OCI-LY1 (cell line): ENCODE measurements around the gene TMEM140.
A peak's percentile ranks its signal among the peaks of the same experiment; 100 is the strongest.

Experiments used
- H2AFZ ChIP-seq: fragments of 200-600 bp; sonication (generic), shearing (Covaris generic); 2 replicates; pipeline ENCODE4 v1.6.0; 2014; ENCODE audit warnings: antibody characterized with exemption, mild to moderate bottlenecking, low read length
- H3F3A ChIP-seq: fragments of 200-600 bp; sonication (generic), shearing (Covaris generic); 2 replicates; pipeline ENCODE4 v1.6.0; 2014; ENCODE audit warnings: mild to moderate bottlenecking, antibody characterized with exemption, low read length, moderate library complexity; ENCODE audit not compliant: insufficient read depth
- H3K27ac ChIP-seq: fragments of 200-600 bp; sonication (generic); 2 replicates; pipeline ENCODE4 v1.5.1; 2014; ENCODE audit warnings: low read length, mixed run types, mild to moderate bottlenecking, low read depth; ENCODE audit not compliant: poor library complexity, severe bottlenecking
- H3K27me3 ChIP-seq: fragments of 200-600 bp; sonication (generic); 2 replicates; pipeline ENCODE4 v1.6.0; 2014; ENCODE audit warnings: antibody characterized with exemption, mild to moderate bottlenecking, low read length, moderate library complexity; ENCODE audit not compliant: insufficient read depth
- H3K36me3 ChIP-seq: fragments of 200-600 bp; sonication (generic); 2 replicates; pipeline ENCODE4 v1.6.1; 2014; ENCODE audit warnings: mild to moderate bottlenecking, antibody characterized with exemption, low read length, moderate library complexity, mixed read lengths; ENCODE audit not compliant: insufficient read depth
- H3K4me1 ChIP-seq: fragments of 200-600 bp; sonication (generic); 2 replicates; pipeline ENCODE4 v1.5.1; 2014; ENCODE audit warnings: mild to moderate bottlenecking, low read length, moderate library complexity; ENCODE audit not compliant: insufficient read depth, severe bottlenecking
- H3K4me2 ChIP-seq: fragments of 200-600 bp; sonication (generic), shearing (Covaris generic); 2 replicates; pipeline ENCODE4 v1.6.1; 2014; ENCODE audit warnings: low read length
- H3K4me3 ChIP-seq: fragments of 200-600 bp; sonication (generic); 2 replicates; pipeline ENCODE4 v1.5.1; 2014; ENCODE audit warnings: low read length, low read depth, mild to moderate bottlenecking, mixed read lengths; ENCODE audit not compliant: poor library complexity, severe bottlenecking
- H3K79me2 ChIP-seq: fragments of 200-600 bp; shearing (Covaris generic); 2 replicates; pipeline ENCODE4 v1.6.1; 2016; ENCODE audit warnings: mixed run types, low read length, mixed read lengths; ENCODE audit not compliant: insufficient read depth
- H3K9ac ChIP-seq: fragments of 200-600 bp; sonication (generic), shearing (Covaris generic); 2 replicates; pipeline ENCODE4 v1.6.1; 2014; ENCODE audit warnings: mild to moderate bottlenecking, low read length, mixed read lengths
- H3K9me2 ChIP-seq: fragments of 200-600 bp; sonication (generic), shearing (Covaris generic); 2 replicates; pipeline ENCODE4 v1.6.1; 2014; ENCODE audit warnings: low read depth, mild to moderate bottlenecking, low read length, mixed read lengths
- H3K9me3 ChIP-seq: fragments of 200-600 bp; shearing (Covaris generic); 2 replicates; pipeline ENCODE4 v1.6.1; 2014; ENCODE audit warnings: low read length, mixed read lengths
- H4K20me1 ChIP-seq: fragments of 200-600 bp; sonication (generic), shearing (Covaris generic); 2 replicates; pipeline ENCODE4 v1.6.0; 2016; ENCODE audit warnings: mild to moderate bottlenecking, low read length; ENCODE audit not compliant: insufficient read depth
- CTCF ChIP-seq: fragments of 200-600 bp; sonication (generic), shearing (Covaris generic); IDR thresholded peaks from 2 replicates; pipeline ENCODE4 v1.5.1; 2017; ENCODE audit warnings: mild to moderate bottlenecking, antibody characterized with exemption, low read length, moderate library complexity, mixed read lengths
- EZH2 ChIP-seq: fragments of 200-600 bp; sonication (generic), shearing (Covaris generic); IDR thresholded peaks from 2 replicates; pipeline ENCODE4 v1.8.0; 2017; ENCODE audit warnings: borderline replicate concordance, mixed run types, mild to moderate bottlenecking, antibody characterized with exemption, low read length, moderate library complexity, mixed read lengths

The TMEM140 gene

DNA sequence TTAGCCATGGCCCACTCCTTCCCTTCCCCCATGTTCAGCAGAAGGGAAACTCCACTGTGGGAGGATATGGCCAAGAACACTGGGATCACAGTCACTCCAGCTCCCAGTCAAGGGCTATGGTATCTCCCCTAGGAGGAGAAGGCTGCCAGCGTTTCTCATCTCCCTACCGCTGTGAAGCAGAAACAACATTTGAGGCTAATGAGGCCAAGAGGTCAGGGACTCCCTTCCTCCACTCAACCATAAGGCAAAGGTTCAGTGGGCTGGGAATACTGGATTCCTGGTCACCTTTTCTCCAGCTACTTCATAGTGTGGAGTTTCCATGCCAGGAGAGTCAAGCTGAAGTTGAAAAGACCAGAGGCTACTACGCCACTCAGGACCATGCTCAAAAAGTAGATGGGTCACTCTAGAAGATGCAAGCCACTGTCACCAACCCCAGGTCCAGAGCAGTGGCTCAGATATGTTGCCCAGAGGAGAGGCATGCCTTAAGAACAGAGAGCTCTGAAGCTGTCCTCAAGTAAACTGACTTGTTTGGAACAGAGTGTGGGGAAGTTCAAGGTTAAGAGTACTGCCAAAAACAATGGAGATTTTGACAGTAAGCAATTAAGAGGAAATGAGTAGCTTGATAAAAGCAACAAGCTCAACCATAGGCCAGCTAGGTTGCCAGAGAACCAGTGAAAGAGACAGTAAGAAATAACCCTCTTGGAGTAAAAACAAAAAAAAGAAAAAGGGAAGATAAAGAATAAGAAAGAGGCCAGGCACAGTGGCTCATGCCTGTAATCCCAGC, 3.8 kb upstream of the TMEM140 start:
- Histone ChIP-seq H3K9me2 (no peaks in the 10 kb centered on the region), H3K4me2 (no peak overlapping the region), H3K9ac (no peak overlapping the region), H3F3A (no peaks in the 10 kb centered on the region), H3K4me1 (peaks cover 34% of the 10 kb centered on the region), H2AFZ (no peak overlapping the region), H4K20me1 (no peaks in the 10 kb centered on the region), H3K27ac (no peak overlapping the region), H3K36me3 (no peaks in the 10 kb centered on the region), H3K4me3 (no peak overlapping the region), H3K79me2 (no peaks in the 10 kb centered on the region; the same call in 1 of the 2 replicates), H3K27me3 (no peaks in the 10 kb centered on the region), H3K9me3 (no peaks in the 10 kb centered on the region)
- TF ChIP-seq EZH2 = no peak
- TF ChIP-seq CTCF = no peak

DNA sequence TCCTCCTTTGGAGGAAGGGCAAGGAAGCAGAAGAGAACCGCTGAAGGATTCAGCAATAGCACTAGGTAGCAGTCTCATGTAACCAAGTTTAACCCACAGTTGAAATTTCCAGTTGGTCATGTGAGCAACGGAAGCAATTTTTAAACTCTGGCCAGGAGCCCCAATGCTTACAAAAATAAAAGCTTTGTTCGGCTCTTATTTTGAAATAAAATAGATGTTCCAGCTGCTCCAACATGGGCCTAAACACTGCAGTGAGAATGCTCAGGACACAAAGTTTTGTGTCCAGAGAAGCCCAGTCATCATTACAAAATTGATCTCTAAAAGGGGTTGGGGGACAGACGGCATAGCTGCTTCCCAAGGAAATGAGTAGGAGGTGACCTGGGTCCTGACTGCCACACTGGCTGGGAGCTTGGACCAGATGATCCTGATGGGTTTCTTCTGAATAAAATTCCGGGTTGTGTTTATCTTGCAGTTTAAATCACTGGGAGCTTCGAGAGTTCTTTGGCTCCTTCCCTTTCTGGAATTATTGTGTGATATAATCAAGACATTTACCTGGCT, 452 bp upstream of the TMEM140 start:
- peaks cover 56% of the 10 kb centered on the region for H3K4me1 ChIP-seq
- H3K4me3 ChIP-seq = peak overlapping the region; percentile 65
- no peaks in the 10 kb centered on the region for H3K9me2 ChIP-seq
- no peaks in the 10 kb centered on the region; the same call in 1 of the 2 replicates for H3K79me2 ChIP-seq
- no peaks in the 10 kb centered on the region for H4K20me1 ChIP-seq
- no peaks in the 10 kb centered on the region for H3K27me3 ChIP-seq
- peak overlapping the region; percentile 87 for H3K27ac ChIP-seq
- TF ChIP-seq EZH2 (no peak), CTCF (no peak)
- no peaks in the 10 kb centered on the region for H3F3A ChIP-seq
- H3K9ac ChIP-seq = peak overlapping the region; percentile 68
- H2AFZ ChIP-seq = peak overlapping the region; percentile 33
- H3K9me3 ChIP-seq = no peaks in the 10 kb centered on the region
- H3K36me3 ChIP-seq = no peaks in the 10 kb centered on the region
- H3K4me2 ChIP-seq = peak overlapping the region; percentile 92

DNA sequence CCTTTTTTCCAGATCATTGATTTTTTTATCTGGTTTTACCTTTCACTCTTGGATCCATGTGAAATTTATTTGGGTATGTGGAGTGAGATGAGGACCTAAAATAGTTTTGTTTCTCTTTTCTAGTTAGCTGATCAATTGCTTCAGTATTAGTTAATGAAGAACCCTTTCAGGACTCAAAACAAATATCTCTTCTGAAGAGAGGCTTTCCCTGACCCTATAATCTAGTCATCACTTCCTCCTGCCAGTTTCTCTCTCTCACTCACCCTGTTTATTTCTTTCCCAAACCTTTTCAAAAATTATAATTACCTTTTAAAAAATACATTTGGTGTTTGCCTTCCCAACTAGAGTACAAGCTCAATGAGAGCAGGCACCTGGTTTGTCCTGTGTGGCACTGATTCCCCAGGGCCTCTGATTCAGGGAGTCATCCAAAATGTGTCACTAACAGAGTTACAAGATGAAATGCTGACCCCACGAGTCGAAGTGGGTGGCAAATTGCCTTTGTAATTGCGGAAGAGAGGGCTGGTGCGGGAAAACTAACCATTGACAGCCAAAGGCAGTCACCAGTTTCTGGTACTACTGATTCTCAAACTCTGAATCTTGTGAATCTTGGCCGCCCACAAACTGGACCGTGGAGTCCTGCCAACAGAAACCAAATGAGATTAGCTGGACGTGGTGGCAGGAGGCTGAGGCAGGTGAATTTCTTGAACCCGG, 2.4 kb downstream of the TMEM140 start:
- Histone ChIP-seq H4K20me1 (no peaks in the 10 kb centered on the region), H3K4me1 (peaks cover 56% of the 10 kb centered on the region), H3K4me2 (no peak overlapping the region), H2AFZ (no peak overlapping the region), H3K4me3 (no peak overlapping the region), H3K9me2 (no peaks in the 10 kb centered on the region), H3K36me3 (no peaks in the 10 kb centered on the region), H3F3A (no peaks in the 10 kb centered on the region), H3K9me3 (peaks cover 3% of the 10 kb centered on the region; the same call in 1 of the 2 replicates), H3K79me2 (no peaks in the 10 kb centered on the region; the same call in 1 of the 2 replicates), H3K27ac (no peak overlapping the region), H3K27me3 (no peaks in the 10 kb centered on the region), H3K9ac (no peak overlapping the region)
- TF ChIP-seq CTCF (no peak), EZH2 (no peak)
